GM18520 (cell line): ENCODE measurements around the gene NIN.

Experiments used
- ATAC-seq: cut with Tn5 transposase; IDR thresholded peaks from one replicate; pipeline ENCODE4 v1.9.1; 2021; ENCODE audit not compliant: unreplicated experiment

NIN gene

GRCh38 chr14:50792051-50792477 lies 38.9 kb downstream of the NIN start:
- ATAC-seq, result no peak

GRCh38 chr14:50791201-50791600 lies 39.8 kb downstream of the NIN start:
- ATAC-seq, result no peak

- no peak for ATAC-seq
Observed at GRCh38 chr14:50790589-50790988, 40.4 kb downstream of the NIN start.

- no peak for ATAC-seq
Observed at GRCh38 chr14:50786751-50787464, 44.1 kb downstream of the NIN start.

- ATAC-seq, result no peak
Observed at GRCh38 chr14:50785457-50786063, 45.4 kb downstream of the NIN start.

GRCh38 chr14:50784683-50785456 lies 46.1 kb downstream of the NIN start:
- no peak for ATAC-seq

- ATAC-seq, result no peak
Observed at GRCh38 chr14:50783563-50783962, 47.4 kb downstream of the NIN start.

- ATAC-seq, result no peak
Observed at GRCh38 chr14:50780393-50780792, 50.6 kb downstream of the NIN start.

GRCh38 chr14:50778721-50779483 lies 52.1 kb downstream of the NIN start:
- no peak for ATAC-seq

GRCh38 chr14:50776522-50776921 lies 54.4 kb downstream of the NIN start:
- no peak for ATAC-seq

- no peak for ATAC-seq
Observed at GRCh38 chr14:50775357-50775756, 55.6 kb downstream of the NIN start.

GRCh38 chr14:50774542-50775267 lies 56.3 kb downstream of the NIN start:
- ATAC-seq, result no peak

- no peak for ATAC-seq
Observed at GRCh38 chr14:50773632-50774541, 57.1 kb downstream of the NIN start.

- no peak for ATAC-seq
Observed at GRCh38 chr14:50772412-50772811, 58.5 kb downstream of the NIN start.

GRCh38 chr14:50770586-50770985 lies 60.4 kb downstream of the NIN start:
- ATAC-seq, result no peak

GRCh38 chr14:50769863-50770500 lies 61.0 kb downstream of the NIN start:
- no peak for ATAC-seq

GRCh38 chr14:50768680-50769079 lies 62.3 kb downstream of the NIN start:
- no peak for ATAC-seq

- ATAC-seq, result no peak
Observed at GRCh38 chr14:50766338-50766886, 64.5 kb downstream of the NIN start.
